Measurements from ENCODE around the gene ZNF678.
"Not testable (repeated sequence)": the region's sequence is repeated elsewhere in the genome, so short reads cannot be mapped to it uniquely, and the experiment has no call there.

ZNF678 gene

DNA sequence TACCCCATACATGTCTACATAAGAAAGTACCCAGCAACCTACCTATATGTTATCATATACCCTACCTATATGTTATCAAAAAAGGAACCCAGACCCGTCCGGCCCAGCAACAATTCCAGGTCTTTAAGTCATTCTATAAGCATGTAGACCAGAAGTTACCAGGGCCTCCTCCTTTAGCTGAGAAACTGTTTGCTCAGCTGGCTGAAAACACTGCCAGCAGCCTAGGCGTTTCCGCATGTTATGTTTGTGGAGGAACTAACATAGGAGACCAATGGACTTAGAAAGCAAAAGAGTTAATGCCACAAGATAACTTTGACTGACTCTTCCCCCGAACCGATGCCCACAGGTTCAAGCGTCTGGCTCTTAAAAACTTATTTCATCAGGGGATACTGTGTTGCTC lies 7.1 kb upstream of the ZNF678 start:
- DNase-seq = no peak

GRCh38 chr1:227557962-227558725 lies 5.2 kb upstream of the ZNF678 start:
- no peak for DNase-seq

- DNase-seq = no peak
These were observed 4.6 kb upstream of the ZNF678 start for GRCh38 chr1:227558732-227559262.

DNA sequence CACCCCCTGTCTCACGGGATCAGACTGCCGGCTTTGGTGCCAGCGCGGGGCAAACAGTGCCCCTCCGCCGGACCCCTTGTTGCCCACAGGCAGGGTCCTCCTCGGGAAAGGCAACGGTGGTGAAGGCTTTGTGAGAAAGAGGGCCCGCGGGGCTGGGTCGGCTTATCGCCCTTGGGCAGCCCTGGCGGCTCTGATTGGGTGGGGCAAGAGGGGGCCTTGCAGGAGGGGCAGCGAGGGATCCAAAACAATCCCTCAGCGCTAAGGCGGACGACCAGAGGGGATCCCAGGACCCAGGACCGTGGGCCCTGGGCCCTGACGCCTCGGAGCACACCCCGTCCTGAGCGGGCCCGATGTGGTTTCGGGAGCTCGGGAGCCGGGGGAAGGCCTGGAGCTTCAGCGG lies 3.9 kb upstream of the ZNF678 start:
- DNase-seq = no peak

GRCh38 chr1:227559926-227560325 lies 3.4 kb upstream of the ZNF678 start:
- DNase-seq = no peak

DNA sequence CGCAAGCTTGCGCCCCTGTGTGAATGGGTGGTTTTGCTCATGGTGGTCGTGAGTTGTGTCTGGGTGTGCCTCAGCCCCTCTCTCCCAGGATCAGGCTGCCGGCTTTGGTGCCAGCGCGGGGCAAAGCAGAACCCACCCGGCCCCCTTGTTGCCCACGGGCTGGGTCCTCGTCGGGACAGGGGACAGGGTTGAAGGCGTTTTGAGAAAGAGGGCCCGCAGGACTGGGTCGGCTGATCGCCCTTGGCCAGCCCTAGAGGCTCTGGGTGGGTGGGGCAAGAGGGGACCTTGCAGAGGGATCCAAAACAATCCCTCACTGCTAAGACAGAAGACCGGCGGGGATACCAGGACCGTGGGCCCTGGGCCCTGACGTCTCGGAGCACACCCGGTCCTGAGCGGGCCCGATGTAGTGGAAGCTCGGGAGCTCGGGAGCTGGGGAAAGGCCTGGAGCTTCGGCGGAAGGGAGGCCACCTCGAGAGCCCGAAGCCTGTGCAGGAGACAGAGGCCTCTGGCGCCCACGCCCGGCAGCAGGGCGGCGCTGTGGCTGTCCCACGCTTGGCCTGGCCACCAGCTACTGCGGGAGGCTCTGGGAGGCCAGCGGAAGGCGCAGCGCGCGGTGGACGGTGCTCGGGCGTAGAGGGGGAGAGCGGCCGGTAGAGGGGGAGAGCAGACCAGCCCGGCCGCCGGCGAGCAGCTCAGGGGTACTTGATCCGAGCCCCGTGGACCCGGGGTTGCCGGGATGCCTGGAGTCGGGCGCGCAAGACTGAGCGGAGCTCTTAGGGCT lies 2.8 kb upstream of the ZNF678 start:
- no peak for DNase-seq

GRCh38 chr1:227561241-227561907 lies 2.0 kb upstream of the ZNF678 start:
- DNase-seq = no peak

GRCh38 chr1:227562037-227562436 lies 1.3 kb upstream of the ZNF678 start:
- DNase-seq = no peak

DNA sequence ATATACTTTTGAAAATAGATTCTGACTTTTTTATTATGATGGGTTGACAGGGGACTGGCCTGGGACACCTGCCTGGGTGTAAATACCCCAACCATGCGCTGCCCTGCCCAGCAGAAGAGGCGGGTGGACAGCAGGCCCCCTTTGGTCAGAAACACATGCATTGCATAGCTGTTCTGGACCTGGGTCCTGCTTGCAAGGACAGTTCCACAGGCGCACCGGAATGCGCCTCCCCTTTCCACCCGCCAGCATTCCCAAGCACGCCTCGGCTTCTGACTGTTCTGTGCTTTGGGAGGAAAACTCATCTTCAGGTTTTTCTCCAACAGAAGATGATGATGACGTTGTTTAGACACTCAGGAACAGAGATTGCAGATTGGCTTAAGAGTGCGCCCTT lies 428 bp upstream of the ZNF678 start:
- DNase-seq = no peak

DNA sequence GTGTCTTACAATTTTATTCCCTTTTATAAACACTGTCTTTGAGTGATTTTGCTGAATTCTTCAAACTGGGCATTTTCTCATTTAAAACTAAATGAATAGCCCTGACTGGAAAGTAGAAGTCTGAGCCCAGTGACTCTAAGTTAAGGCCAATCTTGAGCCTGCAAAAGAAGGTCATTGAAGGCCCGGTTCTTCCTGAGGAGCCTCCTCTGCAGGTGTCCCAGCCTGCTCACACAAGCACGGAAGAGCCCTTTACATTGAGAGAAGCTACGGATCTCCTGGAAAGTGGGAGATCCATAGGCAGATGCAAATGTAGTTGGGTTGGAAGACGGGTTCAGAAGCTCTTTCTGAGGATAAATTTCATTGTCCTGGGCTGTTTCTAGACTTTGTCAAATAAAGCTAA lies 3.9 kb downstream of the ZNF678 start:
- no peak for DNase-seq

DNA sequence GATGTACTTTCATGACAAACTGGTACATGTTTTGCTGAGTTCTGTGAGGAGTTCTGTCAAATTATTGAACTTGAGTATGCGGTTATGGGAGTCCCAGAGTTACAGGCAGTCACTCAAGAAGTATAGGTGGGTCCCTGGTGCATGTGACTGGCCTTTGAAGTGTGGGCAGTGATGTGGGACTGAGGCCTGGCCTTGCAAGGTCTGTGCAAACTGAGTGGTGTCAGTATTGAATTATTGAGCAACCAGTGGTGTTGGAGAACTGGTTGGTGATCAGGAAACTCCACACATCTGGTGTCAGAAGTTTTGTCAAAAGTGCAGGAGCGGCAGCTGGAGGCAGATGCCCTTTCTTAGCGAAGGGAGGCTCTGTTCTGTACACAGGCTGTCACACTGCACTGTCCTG lies 5.2 kb downstream of the ZNF678 start:
- DNase-seq = no peak

DNA sequence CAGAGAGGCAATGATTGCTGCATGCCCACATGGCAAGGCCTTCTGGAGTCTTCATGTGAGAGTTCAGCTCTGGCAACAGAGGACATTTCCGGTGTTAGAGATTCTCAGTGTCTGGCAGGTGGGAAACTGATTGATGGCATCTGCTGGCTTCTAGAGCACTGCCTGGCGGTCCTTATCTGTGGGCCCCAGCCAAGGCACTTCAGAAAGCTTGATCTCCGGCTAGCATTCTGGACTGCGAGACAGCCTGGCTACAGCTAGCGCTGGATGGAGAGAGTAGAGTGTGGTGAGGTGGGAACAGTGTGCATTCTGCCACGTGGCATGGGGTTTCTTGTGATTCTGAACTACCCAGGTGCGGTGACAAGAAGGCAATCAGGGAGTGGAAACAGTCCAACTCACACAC lies 9.4 kb downstream of the ZNF678 start:
- DNase-seq = no peak

- DNase-seq = no peak
These were observed 11.6 kb downstream of the ZNF678 start for GRCh38 chr1:227574926-227575325.

GRCh38 chr1:227576189-227576588 lies 12.8 kb downstream of the ZNF678 start:
- no peak for DNase-seq

GRCh38 chr1:227577500-227577899 lies 14.1 kb downstream of the ZNF678 start:
- no peak for DNase-seq

- no peak for DNase-seq
These were observed 20.0 kb downstream of the ZNF678 start for GRCh38 chr1:227583354-227583753.

DNA sequence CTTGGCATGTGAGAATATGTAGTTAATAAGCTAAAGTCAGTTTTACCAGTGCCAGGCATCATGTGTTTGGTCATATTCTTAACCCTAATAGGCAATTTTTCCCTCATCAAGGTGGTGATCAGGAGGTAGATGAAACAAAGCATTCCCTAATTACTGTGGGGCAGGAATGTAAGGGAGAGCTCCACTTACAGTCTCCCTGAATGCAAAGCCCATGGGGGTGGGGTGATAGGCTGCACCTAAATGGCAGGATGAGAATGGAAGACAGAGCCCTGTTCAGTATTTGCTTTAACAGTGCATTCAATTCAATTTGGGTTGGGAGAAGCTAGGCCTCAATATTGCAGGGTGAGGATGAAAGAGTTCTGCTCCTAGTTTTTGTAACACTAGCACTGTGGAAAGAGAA lies 23.4 kb downstream of the ZNF678 start:
- no peak for DNase-seq

DNA sequence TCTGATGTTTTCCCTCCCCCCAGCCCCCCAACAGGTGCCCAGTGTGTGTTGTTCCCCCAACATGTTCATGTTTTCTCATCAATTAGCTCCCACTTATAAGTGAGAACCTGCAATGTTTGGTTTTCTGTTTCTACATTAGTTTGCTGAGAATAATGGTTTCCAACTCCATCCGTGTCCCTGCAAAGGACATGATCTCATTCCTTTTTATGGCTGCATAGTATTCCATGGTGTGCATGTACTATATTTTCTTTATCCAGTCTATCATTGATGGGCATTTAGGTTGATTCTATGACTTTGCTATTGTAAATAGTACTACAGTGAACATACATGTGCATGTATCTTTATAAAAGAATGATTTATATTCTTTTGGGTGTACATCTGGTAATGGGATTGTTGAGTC lies 24.6 kb downstream of the ZNF678 start:
- no peak for DNase-seq

- DNase-seq = not testable (repeated sequence)
These were observed 25.4 kb downstream of the ZNF678 start for GRCh38 chr1:227588769-227589168.

GRCh38 chr1:227589777-227590176 lies 26.4 kb downstream of the ZNF678 start:
- DNase-seq = not testable (repeated sequence)

DNA sequence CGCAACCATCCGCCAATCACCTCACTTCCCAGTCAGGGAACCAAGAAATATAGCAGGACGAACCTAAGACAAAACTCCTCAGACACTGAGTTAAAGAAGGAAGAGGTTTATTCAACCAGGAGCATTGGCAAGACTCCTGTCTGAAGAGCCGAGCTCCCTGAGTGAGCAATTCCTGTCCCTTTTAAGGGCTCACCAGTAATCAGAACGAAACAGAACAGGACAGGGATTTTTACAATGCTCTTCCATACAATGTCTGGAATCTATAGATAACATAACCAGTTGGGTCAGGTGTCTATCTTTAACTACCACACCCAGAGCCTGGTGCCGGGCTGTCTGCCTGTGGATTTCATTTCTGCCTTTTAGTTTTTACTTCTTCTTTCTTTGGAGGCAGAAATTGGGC lies 32.9 kb downstream of the ZNF678 start:
- not testable (repeated sequence) for DNase-seq

- DNase-seq = no peak
These were observed 40.0 kb downstream of the ZNF678 start for GRCh38 chr1:227603327-227603726.

- no peak for DNase-seq
These were observed 41.1 kb downstream of the ZNF678 start for GRCh38 chr1:227604446-227604845.

GRCh38 chr1:227606271-227606670 lies 42.9 kb downstream of the ZNF678 start:
- not testable (repeated sequence) for DNase-seq
